Motor neuron (in vitro differentiated cells): ENCODE data around the gene TBC1D22B. TPM values are rescaled to one million over a fixed set of nuclear protein-coding genes. Genes with fewer than 3 reads are reported as not detected.

Source experiments
- ATAC-seq, 8 experiments: fragments of 200-7000 bp; cut with Tn5 transposase; replicated peaks in 6 of 8; 2 replicates each; pipeline ENCODE4 v1.8.0; 2021; ENCODE audit warnings: mild to moderate bottlenecking in 8 of 8, moderate library complexity in 8 of 8
- H3K27ac ChIP-seq, 2 donors: fragments of 250-450 bp; sonication (Bioruptor Pico); 2 replicates each; pipeline ENCODE4 v1.9.0; 2021; ENCODE audit warnings: antibody characterized with exemption in 2 of 2, mild to moderate bottlenecking in 2 of 2, moderate library complexity in 1 of 2
- H3K4me1 ChIP-seq, 2 donors: fragments of 250-450 bp; sonication (Bioruptor Pico); replicated peaks in 1 of 2; 2 replicates each; pipeline ENCODE4 v1.6.1; 2021; ENCODE audit warnings: antibody characterized with exemption in 2 of 2, mild to moderate bottlenecking in 2 of 2, moderate library complexity in 1 of 2
- H3K4me3 ChIP-seq, 5 donors: fragments of 250-450 bp; sonication (Bioruptor Pico); 2 replicates each; pipeline ENCODE4 v1.9.0; 2021; ENCODE audit warnings: antibody characterized with exemption in 5 of 5, mild to moderate bottlenecking in 5 of 5, moderate library complexity in 4 of 5
- WGBS, 10 experiments: fragments of 450-650 bp; shearing (Covaris generic); methylation state at CpG; one replicate each; pipeline ENCODE4 v1.0.0; 2022; 5-methylcytosine and 5-hydroxymethylcytosine counted together
- in situ Hi-C, 9 experiments: fragments of 400-800 bp; cut with MboI; loops; one replicate each; pipeline ENCODE4 v1.15.0; 2021; ENCODE audit warnings: low sequenced_read_pairs in 9 of 9, low pct_unique_long_range_greater_than_20kb in 2 of 9; ENCODE audit not compliant: unreplicated experiment in 9 of 9
- total RNA-seq, 8 experiments: library from RNA; unstranded; fragments of 300-600 nt; gene quantifications; 2 replicates each; pipeline versions ENCODE4 v1.2.3 to v1.2.4, GENCODE V29; 2022

TBC1D22B gene
- total RNA-seq, 8 experiments from 2014 or later, result 6.4 to 17.1 (median 9.2) TPM

- 90 to 100% (median 96%) methylated on average over 1 to 10 of the region's 13 CpGs; no CpG with 5 or more reads in 2 of the 10 experiments for WGBS, 10 experiments
Measured at GRCh38 chr6:37313723-37314486, 56.3 kb downstream of the TBC1D22B start.

GRCh38 chr6:37314487-37315156, 57.0 kb downstream of the TBC1D22B start:
- H3K4me3 ChIP-seq, result no peak overlapping the region
- no peak overlapping the region for H3K27ac ChIP-seq
- 47 to 93% (median 71%) methylated on average over 2 to 6 of the region's 6 CpGs; no CpG with 5 or more reads in 3 of the 10 experiments for WGBS, 10 experiments
- in situ Hi-C loops, result no loop called here
- ATAC-seq, result peak in 4 of 8 experiments; percentile 46 to 69 (median 56)
- H3K4me1 ChIP-seq, result no peaks in the 10 kb centered on the region

More at GRCh38 chr6:37313723-37314486, 56.3 kb downstream of the TBC1D22B start:
- Histone ChIP-seq H3K4me3 (no peak overlapping the region), H3K4me1 (no peaks in the 10 kb centered on the region), H3K27ac (no peak overlapping the region)
- in situ Hi-C loops, result no loop called here
- no peak for ATAC-seq

- H3K27ac ChIP-seq, result no peak overlapping the region
- WGBS, 10 experiments, result 75 to 100% (median 88%) methylated on average over 1 to 5 of the region's 7 CpGs; no CpG with 5 or more reads in 2 of the 10 experiments
Measured at GRCh38 chr6:37315157-37315515, 57.6 kb downstream of the TBC1D22B start.

GRCh38 chr6:37316071-37316470, 58.5 kb downstream of the TBC1D22B start:
- Histone ChIP-seq H3K4me1 (no peaks in the 10 kb centered on the region), H3K4me3 (no peak overlapping the region), H3K27ac (no peak overlapping the region)
- in situ Hi-C loops, result no loop called here
- no peak for ATAC-seq
- WGBS, 10 experiments, result 86 to 100% (median 98%) methylated on average over 1 to 5 of the region's 7 CpGs; no CpG with 5 or more reads in 3 of the 10 experiments

More at GRCh38 chr6:37315157-37315515, 57.6 kb downstream of the TBC1D22B start:
- H3K4me1 ChIP-seq, result no peaks in the 10 kb centered on the region
- no peak for ATAC-seq
- in situ Hi-C loops, result no loop called here
- H3K4me3 ChIP-seq, result no peak overlapping the region

- in situ Hi-C loops, result no loop called here
- 85 to 100% (median 93%) methylated on average over 2 to 5 of the region's 5 CpGs for WGBS, 10 experiments
- Histone ChIP-seq H3K4me1 (no peaks in the 10 kb centered on the region), H3K27ac (no peak overlapping the region), H3K4me3 (no peak overlapping the region)
- ATAC-seq, result no peak
Measured at GRCh38 chr6:37317312-37318038, 59.9 kb downstream of the TBC1D22B start.

- H3K4me3 ChIP-seq, result no peak overlapping the region
- in situ Hi-C loops, result no loop called here
- H3K4me1 ChIP-seq, result no peaks in the 10 kb centered on the region
- no peak overlapping the region for H3K27ac ChIP-seq
- ATAC-seq, result no peak
- 0 to 100% (median 64%) methylated on average over 1 to 3 of the region's 3 CpGs; no CpG with 5 or more reads in 3 of the 10 experiments for WGBS, 10 experiments
Measured at GRCh38 chr6:37319156-37319555, 61.6 kb downstream of the TBC1D22B start.

GRCh38 chr6:37319856-37320480, 62.4 kb downstream of the TBC1D22B start:
- ATAC-seq, result no peak
- in situ Hi-C loops, result no loop called here
- Histone ChIP-seq H3K4me1 (no peaks in the 10 kb centered on the region), H3K4me3 (no peak overlapping the region), H3K27ac (no peak overlapping the region)
- WGBS, 10 experiments, result 79 to 100% (median 92%) methylated on average over 1 to 4 of the region's 4 CpGs

GRCh38 chr6:37320646-37321045, 63.1 kb downstream of the TBC1D22B start:
- peak in 1 of 8 experiments; percentile 53 for ATAC-seq
- Histone ChIP-seq H3K27ac (no peak overlapping the region), H3K4me1 (no peaks in the 10 kb centered on the region), H3K4me3 (no peak overlapping the region)
- in situ Hi-C loops, result no loop called here
- WGBS, 10 experiments, result 60 to 100% (median 71%) methylated on average over 1 to 6 of the region's 8 CpGs

- ATAC-seq, result peak in 1 of 8 experiments; percentile 9
- in situ Hi-C loops, result no loop called here
- no peak overlapping the region for H3K27ac ChIP-seq
- no peak overlapping the region for H3K4me3 ChIP-seq
- H3K4me1 ChIP-seq, result no peaks in the 10 kb centered on the region
Measured at GRCh38 chr6:37321101-37321500, 63.5 kb downstream of the TBC1D22B start.

- in situ Hi-C loops, result no loop called here
- H3K4me3 ChIP-seq, result no peak overlapping the region
- ATAC-seq, result peak in 3 of 8 experiments; percentile 6 to 77 (median 57)
- 77 to 100% (median 94%) methylated on average over 2 to 5 of the region's 8 CpGs; no CpG with 5 or more reads in 3 of the 10 experiments for whole genome bisulfite sequencing, 10 experiments
- H3K4me1 ChIP-seq, result no peaks in the 10 kb centered on the region
- H3K27ac ChIP-seq, result no peak overlapping the region
Measured at GRCh38 chr6:37321516-37322415, 64.2 kb downstream of the TBC1D22B start.

GRCh38 chr6:37323580-37323979, 66.0 kb downstream of the TBC1D22B start:
- ATAC-seq, result no peak
- H3K4me1 ChIP-seq, result no peaks in the 10 kb centered on the region
- 0 to 100% (median 53%) methylated on average over 1 to 3 of the region's 3 CpGs; no CpG with 5 or more reads in 2 of the 10 experiments for WGBS, 10 experiments
- in situ Hi-C loops, result no loop called here
- no peak overlapping the region for H3K4me3 ChIP-seq
- no peak overlapping the region for H3K27ac ChIP-seq
